ENCODE results near the gene BTN3A1. TPM values are rescaled to one million over a fixed set of nuclear protein-coding genes. Genes with fewer than 3 reads are reported as not detected.

BTN3A1 gene
- total and polyA plus RNA-seq, 8 donors: 3.4 to 76.5 (median 16.4) TPM

DNA sequence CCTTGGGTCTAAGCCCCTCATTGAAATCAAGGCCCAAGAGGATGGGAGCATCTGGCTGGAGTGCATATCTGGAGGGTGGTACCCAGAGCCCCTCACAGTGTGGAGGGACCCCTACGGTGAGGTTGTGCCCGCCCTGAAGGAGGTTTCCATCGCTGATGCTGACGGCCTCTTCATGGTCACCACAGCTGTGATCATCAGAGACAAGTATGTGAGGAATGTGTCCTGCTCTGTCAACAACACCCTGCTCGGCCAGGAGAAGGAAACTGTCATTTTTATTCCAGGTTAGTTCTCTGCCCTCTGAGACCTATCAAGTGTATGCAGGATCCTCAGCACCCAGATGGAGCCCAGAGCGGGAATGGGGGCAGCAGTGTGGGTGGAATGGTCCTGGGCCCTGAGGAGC is 14.1 kb upstream of the BTN3A1 start:
- intact Hi-C loops (cut with DNase I; ENCODE audit: low total_unique reads): no loop called here
- Histone ChIP-seq H3K36me3 (peaks cover 4 to 43% (median 41%) of the 10 kb centered on the region in 4 donors), H3K4me1 (peaks cover 6 to 21% (median 13%) of the 10 kb centered on the region in 4 donors), H3K4me3 (no peak overlapping the region), H3K27me3 (no peaks in the 10 kb centered on the region), H3K9me3 (no peaks in the 10 kb centered on the region), H3K27ac (no peak overlapping the region)
- WGBS, 5 donors: 75 to 93% (median 80%) methylated on average over 5 to 6 of the region's 6 CpGs
- DNase-seq: no peak
- TF ChIP-seq POLR2A (IDR thresholded peaks at IDR 0.05) (no peak), EP300 (IDR thresholded peaks at IDR 0.05) (no peak), POLR2AphosphoS5 (IDR thresholded peaks at IDR 0.05) (no peak)
- TF ChIP-seq, protein P1, sequence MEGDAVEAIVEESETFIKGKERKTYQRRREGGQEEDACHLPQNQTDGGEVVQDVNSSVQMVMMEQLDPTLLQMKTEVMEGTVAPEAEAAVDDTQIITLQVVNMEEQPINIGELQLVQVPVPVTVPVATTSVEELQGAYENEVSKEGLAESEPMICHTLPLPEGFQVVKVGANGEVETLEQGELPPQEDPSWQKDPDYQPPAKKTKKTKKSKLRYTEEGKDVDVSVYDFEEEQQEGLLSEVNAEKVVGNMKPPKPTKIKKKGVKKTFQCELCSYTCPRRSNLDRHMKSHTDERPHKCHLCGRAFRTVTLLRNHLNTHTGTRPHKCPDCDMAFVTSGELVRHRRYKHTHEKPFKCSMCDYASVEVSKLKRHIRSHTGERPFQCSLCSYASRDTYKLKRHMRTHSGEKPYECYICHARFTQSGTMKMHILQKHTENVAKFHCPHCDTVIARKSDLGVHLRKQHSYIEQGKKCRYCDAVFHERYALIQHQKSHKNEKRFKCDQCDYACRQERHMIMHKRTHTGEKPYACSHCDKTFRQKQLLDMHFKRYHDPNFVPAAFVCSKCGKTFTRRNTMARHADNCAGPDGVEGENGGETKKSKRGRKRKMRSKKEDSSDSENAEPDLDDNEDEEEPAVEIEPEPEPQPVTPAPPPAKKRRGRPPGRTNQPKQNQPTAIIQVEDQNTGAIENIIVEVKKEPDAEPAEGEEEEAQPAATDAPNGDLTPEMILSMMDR (IDR thresholded peaks at IDR 0.05): no peak

DNA sequence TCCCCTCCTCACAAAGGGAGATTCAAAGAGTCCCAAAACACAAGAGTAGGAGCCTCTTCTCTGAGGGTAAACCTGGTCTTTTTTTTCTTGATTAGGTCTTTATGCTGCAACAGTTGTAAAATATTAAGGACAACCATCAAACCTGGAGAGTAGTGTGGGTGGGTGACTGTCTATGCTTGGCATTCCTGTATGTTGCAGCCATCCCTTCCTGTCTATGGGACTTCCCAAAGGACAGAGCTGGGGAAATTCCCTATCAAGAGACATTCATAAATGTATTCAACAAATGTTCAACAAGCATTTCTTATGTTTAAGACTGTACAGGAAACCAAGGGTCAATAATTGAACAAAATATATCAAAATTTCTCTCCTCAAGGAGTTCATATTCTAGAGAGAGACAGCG is 13.6 kb upstream of the BTN3A1 start:
- peaks cover 4 to 43% (median 41%) of the 10 kb centered on the region in 4 donors for H3K36me3 ChIP-seq
- no peaks in the 10 kb centered on the region for H3K9me3 ChIP-seq
- intact Hi-C loops (cut with DNase I; ENCODE audit: low total_unique reads): no loop called here
- TF ChIP-seq POLR2AphosphoS5 (IDR thresholded peaks at IDR 0.05) (no peak), EP300 (IDR thresholded peaks at IDR 0.05) (no peak), POLR2A (IDR thresholded peaks at IDR 0.05) (no peak)
- TF ChIP-seq, protein P1 (IDR thresholded peaks at IDR 0.05): no peak
- WGBS, 5 donors: 91 to 100% (median 95%) methylated on average over 1 of the region's 1 CpG
- peaks cover 6 to 19% (median 12%) of the 10 kb centered on the region in 4 donors for H3K4me1 ChIP-seq
- no peaks in the 10 kb centered on the region for H3K27me3 ChIP-seq
- H3K27ac ChIP-seq: no peak overlapping the region
- no peak overlapping the region for H3K4me3 ChIP-seq
- DNase-seq: no peak

DNA sequence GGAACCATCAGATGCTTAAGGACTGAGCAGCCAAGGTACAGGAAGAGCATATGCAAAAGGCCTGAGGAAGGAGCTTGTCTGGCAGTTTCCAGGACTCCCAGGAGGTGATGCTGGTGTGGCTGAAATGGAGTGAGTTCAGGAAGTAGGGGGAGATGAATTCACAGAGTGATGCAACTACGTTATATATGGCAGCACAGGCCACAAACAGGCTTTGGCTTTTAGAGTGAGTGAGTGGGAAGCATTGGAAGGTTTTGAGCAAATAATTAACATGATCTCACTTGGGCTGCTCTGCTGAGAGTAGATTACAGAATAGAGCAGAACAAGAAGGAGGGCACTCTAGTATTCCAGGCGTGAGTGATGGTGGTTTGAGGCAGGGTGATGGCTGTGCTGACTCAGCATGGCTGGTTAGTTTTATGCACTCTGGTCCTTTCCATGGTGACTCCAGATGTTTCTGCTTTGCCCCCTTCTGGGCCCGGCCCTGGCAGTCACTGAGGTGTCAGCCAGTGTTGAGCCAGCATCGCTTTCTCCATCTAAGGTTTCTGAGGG is 12.7 kb upstream of the BTN3A1 start:
- no peak for TF ChIP-seq EP300 (IDR thresholded peaks at IDR 0.05)
- TF ChIP-seq, protein P1 (IDR thresholded peaks at IDR 0.05): no peak
- no peak for TF ChIP-seq POLR2AphosphoS5 (IDR thresholded peaks at IDR 0.05)
- TF ChIP-seq POLR2A (IDR thresholded peaks at IDR 0.05): no peak
- Histone ChIP-seq H3K27ac (no peak overlapping the region), H3K36me3 (peaks cover 4 to 43% (median 41%) of the 10 kb centered on the region in 4 donors), H3K27me3 (no peaks in the 10 kb centered on the region), H3K9me3 (no peaks in the 10 kb centered on the region), H3K4me1 (peaks cover 0 to 16% (median 4%) of the 10 kb centered on the region in 4 donors), H3K4me3 (no peak overlapping the region)
- DNase-seq: no peak
- WGBS, 5 donors: 87 to 95% (median 94%) methylated on average over 4 of the region's 4 CpGs
- intact Hi-C loops (cut with DNase I; ENCODE audit: low total_unique reads): no loop called here

DNA sequence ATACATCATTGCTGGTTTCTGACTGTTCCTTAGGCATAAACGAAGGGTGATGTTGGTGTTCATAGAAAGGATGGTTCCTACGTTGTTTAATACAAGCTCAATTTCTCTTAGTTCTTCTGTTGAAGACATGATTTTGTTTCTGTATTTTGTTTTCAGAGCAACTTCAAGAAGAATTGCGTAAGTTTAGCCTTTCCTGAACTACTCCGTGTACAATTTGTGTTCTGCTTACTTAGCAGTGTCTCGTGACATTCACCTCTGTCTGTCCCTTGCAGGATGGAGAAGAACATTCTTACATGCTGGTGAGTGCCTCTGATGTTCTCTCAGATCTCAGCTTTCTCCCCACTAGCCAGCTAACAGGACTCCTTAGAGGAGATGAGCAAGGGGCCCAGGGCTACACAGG is 11.5 kb upstream of the BTN3A1 start:
- TF ChIP-seq, protein P1 (IDR thresholded peaks at IDR 0.05): no peak
- no peak for TF ChIP-seq POLR2AphosphoS5 (IDR thresholded peaks at IDR 0.05)
- no peak for TF ChIP-seq POLR2A (IDR thresholded peaks at IDR 0.05)
- TF ChIP-seq EP300 (IDR thresholded peaks at IDR 0.05): no peak
- intact Hi-C loops (cut with DNase I; ENCODE audit: low total_unique reads): no loop called here
- DNase-seq: no peak
- H3K27ac ChIP-seq: no peak overlapping the region
- H3K27me3 ChIP-seq: no peaks in the 10 kb centered on the region
- peaks cover 0 to 8% (median 0%) of the 10 kb centered on the region in 4 donors for H3K4me1 ChIP-seq
- WGBS, 5 donors: 80 to 91% (median 90%) methylated on average over 5 of the region's 5 CpGs
- H3K36me3 ChIP-seq: peaks cover 4 to 43% (median 41%) of the 10 kb centered on the region in 4 donors
- H3K4me3 ChIP-seq: no peak overlapping the region
- H3K9me3 ChIP-seq: no peaks in the 10 kb centered on the region

All from stomach (tissue), 9 donors.